HEK293 (cell line): ENCODE measurements around the gene SAE1.

ENCODE experiments used
- CTCF ChIA-PET: fragments of 350-600 bp; formaldehyde crosslinking; extraction: SDS; loops from one replicate; lab custom pipeline; 2021; ENCODE audit warnings: antibody characterized with exemption; lab: Yijun Ruan, JAX
- POLR2A ChIA-PET: fragments of 300-600 bp; formaldehyde crosslinking; extraction: SDS; loops from one replicate; lab custom pipeline; 2020; ENCODE audit warnings: antibody characterized with exemption, inconsistent platforms; lab: Yijun Ruan, JAX
- H3K27ac ChIP-seq: fragments of 200-500 bp; sonication (Bioruptor generic); 2 replicates; pipeline ENCODE4 v1.5.1; 2014; ENCODE audit warnings: low read depth, low read length, control low read depth, inconsistent platforms; ENCODE audit errors: extremely low read depth
- H3K36me3 ChIP-seq, 2 experiments: fragments of 200-500 bp in 1 of 2; sonication (Bioruptor generic) in 1 of 2; 1 replicate in 1 of 2; 2 replicates in 1 of 2; pipeline ENCODE4 v1.5.1; 2014 to 2017; ENCODE audit warnings: inconsistent platforms in 2 of 2, low read length in 2 of 2; ENCODE audit not compliant: control insufficient read depth in 2 of 2, insufficient read depth in 1 of 2
- H3K4me1 ChIP-seq: fragments of 200-500 bp; sonication (Bioruptor generic); 2 replicates; pipeline ENCODE4 v1.5.1; 2014; ENCODE audit warnings: mild to moderate bottlenecking, low read length, inconsistent platforms; ENCODE audit not compliant: control insufficient read depth, insufficient read depth
- H3K4me3 ChIP-seq: 2 replicates; pipeline ENCODE4 v1.5.1; 2011; ENCODE audit warnings: low read depth, mild to moderate bottlenecking, control low read depth, low read length, moderate library complexity
- H3K9me3 ChIP-seq: fragments of 200-500 bp; sonication (Bioruptor generic); 2 replicates; pipeline ENCODE4 v1.5.1; 2014; ENCODE audit warnings: low read depth, low read length, inconsistent platforms; ENCODE audit not compliant: control insufficient read depth, insufficient read depth
- GLIS1 ChIP-seq: fragments of 450-650 bp; formaldehyde crosslinking; IDR thresholded peaks from 2 replicates; pipeline ENCODE4 v1.5.1; 2016; ENCODE audit warnings: missing biosample characterization, missing genetic modification characterization
- GLIS2 ChIP-seq: fragments of 450-650 bp; formaldehyde crosslinking; IDR thresholded peaks from 2 replicates; pipeline ENCODE4 v1.5.1; 2016; ENCODE audit warnings: missing biosample characterization, missing genetic modification characterization
- KLF7 ChIP-seq: fragments of 450-650 bp; formaldehyde crosslinking; IDR thresholded peaks from 2 replicates; pipeline ENCODE4 v1.5.1; 2016; ENCODE audit warnings: missing biosample characterization, missing genetic modification characterization, borderline replicate concordance
- ZBTB7A ChIP-seq: fragments of 450-650 bp; formaldehyde crosslinking; IDR thresholded peaks from 2 replicates; pipeline ENCODE4 v1.5.1; 2016; ENCODE audit warnings: low read depth, missing biosample characterization, missing genetic modification characterization
- ZBTB8A ChIP-seq: fragments of 450-650 bp; formaldehyde crosslinking; IDR thresholded peaks from 2 replicates; pipeline ENCODE4 v1.5.1; 2016; ENCODE audit warnings: missing biosample characterization, missing genetic modification characterization
- ZFHX2 ChIP-seq: fragments of 450-650 bp; formaldehyde crosslinking; conservative IDR thresholded peaks from 2 replicates; pipeline ENCODE4 v1.5.1; 2016; ENCODE audit warnings: missing biosample characterization, missing genetic modification characterization
- ZFP3 ChIP-seq: fragments of 450-650 bp; formaldehyde crosslinking; IDR thresholded peaks from 2 replicates; pipeline ENCODE4 v1.5.1; 2016; ENCODE audit warnings: low read depth, missing biosample characterization, missing genetic modification characterization
- ZIC2 ChIP-seq: fragments of 450-650 bp; formaldehyde crosslinking; IDR thresholded peaks from 2 replicates; pipeline ENCODE4 v1.5.1; 2016; ENCODE audit warnings: missing biosample characterization, missing genetic modification characterization
- ZNF416 ChIP-seq: fragments of 450-650 bp; formaldehyde crosslinking; IDR thresholded peaks from 2 replicates; pipeline ENCODE4 v1.5.1; 2016; ENCODE audit warnings: missing biosample characterization, missing genetic modification characterization
- ZNF610 ChIP-seq: fragments of 450-650 bp; formaldehyde crosslinking; IDR thresholded peaks from 2 replicates; pipeline ENCODE4 v1.5.1; 2016; ENCODE audit warnings: missing biosample characterization, missing genetic modification characterization, borderline replicate concordance
- ZNF660 ChIP-seq: fragments of 450-650 bp; IDR thresholded peaks from 2 replicates; pipeline ENCODE4 v1.5.1; 2018; ENCODE audit warnings: missing biosample characterization, mild to moderate bottlenecking, missing genetic modification characterization
- ZNF701 ChIP-seq: fragments of 450-650 bp; formaldehyde crosslinking; IDR thresholded peaks from 2 replicates; pipeline ENCODE4 v1.5.1; 2016; ENCODE audit warnings: missing biosample characterization, missing genetic modification characterization
- ZXDB ChIP-seq: fragments of 450-650 bp; formaldehyde crosslinking; IDR thresholded peaks from 2 replicates; pipeline ENCODE4 v1.5.1; 2016; ENCODE audit warnings: missing biosample characterization, missing genetic modification characterization
- TF ChIP-seq, protein P1 (sequence below): fragments of 450-650 bp; formaldehyde crosslinking; IDR thresholded peaks from 2 replicates; pipeline ENCODE4 v1.5.1; 2016; ENCODE audit warnings: missing biosample characterization, missing genetic modification characterization
- TF ChIP-seq, protein P2 (sequence below): fragments of 450-650 bp; formaldehyde crosslinking; IDR thresholded peaks from 2 replicates; pipeline ENCODE4 v1.5.1; 2016; ENCODE audit warnings: missing biosample characterization, missing genetic modification characterization
- TF ChIP-seq, protein P3 (sequence below): fragments of 450-650 bp; formaldehyde crosslinking; IDR thresholded peaks from 2 replicates; pipeline ENCODE4 v1.5.1; 2016; ENCODE audit warnings: missing biosample characterization, missing genetic modification characterization
- TF ChIP-seq, protein P4 (sequence below): sonication (generic); formaldehyde crosslinking; IDR thresholded peaks from 2 replicates; pipeline ENCODE4 v1.8.1; 2022; ENCODE audit warnings: mild to moderate bottlenecking, moderate library complexity, missing genetic modification reagents

Gene SAE1

DNA sequence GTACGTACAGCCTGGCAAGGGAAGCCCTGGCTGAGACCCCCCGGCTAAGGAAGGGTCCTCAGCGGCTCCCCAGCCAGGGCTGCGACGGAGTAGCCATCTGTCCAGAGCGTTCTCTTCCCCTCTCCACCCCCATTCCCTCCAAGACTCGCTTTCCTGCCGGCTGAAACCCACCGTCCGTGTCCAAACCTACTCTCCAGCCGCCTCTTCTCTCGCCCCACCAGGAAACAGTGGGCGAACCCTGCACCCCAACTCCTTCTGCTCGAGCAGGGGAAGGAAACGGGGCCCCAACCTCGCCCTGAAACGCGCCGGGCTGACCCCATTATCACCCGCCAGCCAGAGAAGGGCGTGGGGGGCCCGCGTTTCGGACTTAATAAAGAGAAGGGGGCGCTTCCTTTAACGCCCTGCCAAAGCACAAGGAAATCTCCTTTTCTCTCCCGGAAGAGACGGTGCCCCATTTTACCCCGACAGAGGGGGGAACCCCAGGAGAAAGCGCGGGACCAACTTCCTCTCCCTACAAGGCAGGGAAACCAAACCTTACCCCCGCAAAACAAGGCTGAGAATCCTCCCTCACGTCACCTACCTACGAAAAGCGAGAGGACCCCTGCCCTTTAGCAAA, 19.5 kb upstream of the SAE1 start (continued):
- TF ChIP-seq, protein P1, sequence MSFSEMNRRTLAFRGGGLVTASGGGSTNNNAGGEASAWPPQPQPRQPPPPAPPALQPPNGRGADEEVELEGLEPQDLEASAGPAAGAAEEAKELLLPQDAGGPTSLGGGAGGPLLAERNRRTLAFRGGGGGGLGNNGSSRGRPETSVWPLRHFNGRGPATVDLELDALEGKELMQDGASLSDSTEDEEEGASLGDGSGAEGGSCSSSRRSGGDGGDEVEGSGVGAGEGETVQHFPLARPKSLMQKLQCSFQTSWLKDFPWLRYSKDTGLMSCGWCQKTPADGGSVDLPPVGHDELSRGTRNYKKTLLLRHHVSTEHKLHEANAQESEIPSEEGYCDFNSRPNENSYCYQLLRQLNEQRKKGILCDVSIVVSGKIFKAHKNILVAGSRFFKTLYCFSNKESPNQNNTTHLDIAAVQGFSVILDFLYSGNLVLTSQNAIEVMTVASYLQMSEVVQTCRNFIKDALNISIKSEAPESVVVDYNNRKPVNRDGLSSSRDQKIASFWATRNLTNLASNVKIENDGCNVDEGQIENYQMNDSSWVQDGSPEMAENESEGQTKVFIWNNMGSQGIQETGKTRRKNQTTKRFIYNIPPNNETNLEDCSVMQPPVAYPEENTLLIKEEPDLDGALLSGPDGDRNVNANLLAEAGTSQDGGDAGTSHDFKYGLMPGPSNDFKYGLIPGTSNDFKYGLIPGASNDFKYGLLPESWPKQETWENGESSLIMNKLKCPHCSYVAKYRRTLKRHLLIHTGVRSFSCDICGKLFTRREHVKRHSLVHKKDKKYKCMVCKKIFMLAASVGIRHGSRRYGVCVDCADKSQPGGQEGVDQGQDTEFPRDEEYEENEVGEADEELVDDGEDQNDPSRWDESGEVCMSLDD (tag by site-specific recombination): peak; percentile 77
- no peak for TF ChIP-seq ZFP3 (tag by site-specific recombination)
- TF ChIP-seq ZBTB8A (tag by site-specific recombination): peak; percentile 53; the same call in 1 of the 2 replicates
- TF ChIP-seq ZFHX2: peak; percentile 84
- no peak for TF ChIP-seq KLF7 (tag by site-specific recombination)

DNA sequence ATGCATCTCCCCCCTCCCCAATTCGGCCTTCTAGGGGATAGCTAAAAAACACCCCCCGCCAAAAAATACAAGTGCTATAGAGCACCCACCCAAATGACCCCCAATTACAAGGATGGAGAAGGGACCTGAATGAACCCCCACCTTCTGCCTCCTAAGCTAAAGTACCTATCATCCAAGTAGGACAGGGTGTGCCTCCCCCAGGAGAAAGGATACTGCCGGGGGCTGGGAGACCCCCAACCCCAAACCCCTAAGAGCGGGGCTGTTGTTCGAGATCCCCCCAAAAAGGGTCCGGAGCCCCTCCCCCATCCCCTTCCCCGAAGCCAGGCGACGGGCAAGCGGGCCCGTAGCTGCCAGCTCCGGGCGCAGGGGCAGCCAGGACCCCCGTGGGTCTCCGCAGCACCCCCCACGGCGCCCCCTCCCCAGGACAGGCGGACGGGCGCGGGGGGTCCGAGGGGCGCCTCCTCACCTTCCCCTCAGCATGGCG, 18.9 kb upstream of the SAE1 start:
- ChIA-PET CTCF (interaction anchor here (0.6 to 1.1 kb wide), 3 partner anchors 9 to 164 kb away, joined by 4 to 7 read pairs (median 5); no protein-coding TSS in a partner anchor), POLR2A (interaction anchor here (1.0 to 3.4 kb wide), 4 partner anchors 12 to 51 kb away, joined by 3 to 86 read pairs (median 8); partner anchors contain the start of gene SAE1)
- Histone ChIP-seq H3K9me3 (no peaks in the 10 kb centered on the region), H3K4me1 (peaks cover 35% of the 10 kb centered on the region), H3K36me3 (peaks cover 3 to 30% of the 10 kb centered on the region in 2 experiments; a peak in 1 of 3 replicates), H3K27ac (peak overlapping the region; percentile 100), H3K4me3 (peak overlapping the region; percentile 74)
- TF ChIP-seq GLIS2 (tag by site-specific recombination): peak; percentile 90
- no peak for TF ChIP-seq ZNF416 (tag by site-specific recombination)
- TF ChIP-seq GLIS1: peak; percentile 91
- TF ChIP-seq, protein P2, sequence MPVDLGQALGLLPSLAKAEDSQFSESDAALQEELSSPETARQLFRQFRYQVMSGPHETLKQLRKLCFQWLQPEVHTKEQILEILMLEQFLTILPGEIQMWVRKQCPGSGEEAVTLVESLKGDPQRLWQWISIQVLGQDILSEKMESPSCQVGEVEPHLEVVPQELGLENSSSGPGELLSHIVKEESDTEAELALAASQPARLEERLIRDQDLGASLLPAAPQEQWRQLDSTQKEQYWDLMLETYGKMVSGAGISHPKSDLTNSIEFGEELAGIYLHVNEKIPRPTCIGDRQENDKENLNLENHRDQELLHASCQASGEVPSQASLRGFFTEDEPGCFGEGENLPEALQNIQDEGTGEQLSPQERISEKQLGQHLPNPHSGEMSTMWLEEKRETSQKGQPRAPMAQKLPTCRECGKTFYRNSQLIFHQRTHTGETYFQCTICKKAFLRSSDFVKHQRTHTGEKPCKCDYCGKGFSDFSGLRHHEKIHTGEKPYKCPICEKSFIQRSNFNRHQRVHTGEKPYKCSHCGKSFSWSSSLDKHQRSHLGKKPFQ (tag by site-specific recombination): 0 out of 2 replicates have a peak, but pooled peaks have one; percentile 6
- no peak for TF ChIP-seq ZXDB
- TF ChIP-seq ZNF610 (tag by site-specific recombination): peak; percentile 30; the same call in 1 of the 2 replicates
- peak; percentile 95 for TF ChIP-seq ZIC2
- peak; percentile 28; the same call in 1 of the 2 replicates for TF ChIP-seq ZNF660 (tag by site-specific recombination)
- no peak for TF ChIP-seq ZNF701 (tag by site-specific recombination)
- TF ChIP-seq, protein P3, sequence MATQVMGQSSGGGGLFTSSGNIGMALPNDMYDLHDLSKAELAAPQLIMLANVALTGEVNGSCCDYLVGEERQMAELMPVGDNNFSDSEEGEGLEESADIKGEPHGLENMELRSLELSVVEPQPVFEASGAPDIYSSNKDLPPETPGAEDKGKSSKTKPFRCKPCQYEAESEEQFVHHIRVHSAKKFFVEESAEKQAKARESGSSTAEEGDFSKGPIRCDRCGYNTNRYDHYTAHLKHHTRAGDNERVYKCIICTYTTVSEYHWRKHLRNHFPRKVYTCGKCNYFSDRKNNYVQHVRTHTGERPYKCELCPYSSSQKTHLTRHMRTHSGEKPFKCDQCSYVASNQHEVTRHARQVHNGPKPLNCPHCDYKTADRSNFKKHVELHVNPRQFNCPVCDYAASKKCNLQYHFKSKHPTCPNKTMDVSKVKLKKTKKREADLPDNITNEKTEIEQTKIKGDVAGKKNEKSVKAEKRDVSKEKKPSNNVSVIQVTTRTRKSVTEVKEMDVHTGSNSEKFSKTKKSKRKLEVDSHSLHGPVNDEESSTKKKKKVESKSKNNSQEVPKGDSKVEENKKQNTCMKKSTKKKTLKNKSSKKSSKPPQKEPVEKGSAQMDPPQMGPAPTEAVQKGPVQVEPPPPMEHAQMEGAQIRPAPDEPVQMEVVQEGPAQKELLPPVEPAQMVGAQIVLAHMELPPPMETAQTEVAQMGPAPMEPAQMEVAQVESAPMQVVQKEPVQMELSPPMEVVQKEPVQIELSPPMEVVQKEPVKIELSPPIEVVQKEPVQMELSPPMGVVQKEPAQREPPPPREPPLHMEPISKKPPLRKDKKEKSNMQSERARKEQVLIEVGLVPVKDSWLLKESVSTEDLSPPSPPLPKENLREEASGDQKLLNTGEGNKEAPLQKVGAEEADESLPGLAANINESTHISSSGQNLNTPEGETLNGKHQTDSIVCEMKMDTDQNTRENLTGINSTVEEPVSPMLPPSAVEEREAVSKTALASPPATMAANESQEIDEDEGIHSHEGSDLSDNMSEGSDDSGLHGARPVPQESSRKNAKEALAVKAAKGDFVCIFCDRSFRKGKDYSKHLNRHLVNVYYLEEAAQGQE (tag by site-specific recombination): no peak
- TF ChIP-seq ZBTB7A (tag by site-specific recombination): peak; percentile 42; the same call in 1 of the 2 replicates
- TF ChIP-seq, protein P4, sequence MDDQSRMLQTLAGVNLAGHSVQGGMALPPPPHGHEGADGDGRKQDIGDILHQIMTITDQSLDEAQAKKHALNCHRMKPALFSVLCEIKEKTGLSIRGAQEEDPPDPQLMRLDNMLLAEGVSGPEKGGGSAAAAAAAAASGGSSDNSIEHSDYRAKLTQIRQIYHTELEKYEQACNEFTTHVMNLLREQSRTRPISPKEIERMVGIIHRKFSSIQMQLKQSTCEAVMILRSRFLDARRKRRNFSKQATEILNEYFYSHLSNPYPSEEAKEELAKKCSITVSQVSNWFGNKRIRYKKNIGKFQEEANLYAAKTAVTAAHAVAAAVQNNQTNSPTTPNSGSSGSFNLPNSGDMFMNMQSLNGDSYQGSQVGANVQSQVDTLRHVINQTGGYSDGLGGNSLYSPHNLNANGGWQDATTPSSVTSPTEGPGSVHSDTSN (CRISPR knock-in tag): peak; percentile 27; the same call in 1 of the 2 replicates
